HG02884 (cell line): ENCODE data around the gene PCGF2.
"Not testable (repeated sequence)": the region's sequence is repeated elsewhere in the genome, so short reads cannot be mapped to it uniquely, and the experiment has no call there.

Experiments
- ATAC-seq: cut with Tn5 transposase; IDR thresholded peaks from one replicate; pipeline ENCODE4 v1.9.1; 2021; ENCODE audit warnings: mild to moderate bottlenecking, moderate library complexity; ENCODE audit not compliant: unreplicated experiment

Gene PCGF2

GRCh38 chr17:38748149-38748891, at the start of gene PCGF2:
Gene PCGF2, minus strand, starts transcription at chr17:38748336. Its CDS starts 7,934 bp downstream, at chr17:38740402.
- no peak for ATAC-seq

- no peak for ATAC-seq
These were observed 49.7 kb upstream of the PCGF2 start for GRCh38 chr17:38797828-38798227.

GRCh38 chr17:38797158-38797490, 49.0 kb upstream of the PCGF2 start:
- ATAC-seq: no peak

- ATAC-seq: no peak
These were observed 48.5 kb upstream of the PCGF2 start for GRCh38 chr17:38796451-38797157.

- no peak for ATAC-seq
These were observed 46.1 kb upstream of the PCGF2 start for GRCh38 chr17:38794221-38794620.

DNA sequence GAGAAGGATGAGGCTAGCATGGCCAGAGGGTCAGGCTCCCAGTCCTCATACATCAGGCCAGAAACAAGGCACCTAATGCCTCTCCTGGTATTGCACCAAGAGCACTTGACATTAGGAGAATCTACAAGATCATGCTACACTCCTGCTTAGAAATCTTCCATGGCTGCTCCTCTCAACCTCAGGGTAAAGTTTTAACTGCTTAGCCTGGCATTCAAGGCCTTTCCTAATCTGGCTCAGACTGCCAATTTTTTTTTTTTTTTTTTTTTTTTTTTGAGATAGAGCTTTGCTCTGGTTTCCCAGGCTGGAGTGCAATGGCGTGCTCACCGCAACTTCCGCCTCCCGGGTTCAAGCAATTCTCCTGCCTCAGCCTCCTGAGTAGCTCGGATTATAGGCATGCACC, 43.0 kb upstream of the PCGF2 start:
- no peak for ATAC-seq

GRCh38 chr17:38790148-38790707, 42.1 kb upstream of the PCGF2 start:
- ATAC-seq: not testable (repeated sequence)

DNA sequence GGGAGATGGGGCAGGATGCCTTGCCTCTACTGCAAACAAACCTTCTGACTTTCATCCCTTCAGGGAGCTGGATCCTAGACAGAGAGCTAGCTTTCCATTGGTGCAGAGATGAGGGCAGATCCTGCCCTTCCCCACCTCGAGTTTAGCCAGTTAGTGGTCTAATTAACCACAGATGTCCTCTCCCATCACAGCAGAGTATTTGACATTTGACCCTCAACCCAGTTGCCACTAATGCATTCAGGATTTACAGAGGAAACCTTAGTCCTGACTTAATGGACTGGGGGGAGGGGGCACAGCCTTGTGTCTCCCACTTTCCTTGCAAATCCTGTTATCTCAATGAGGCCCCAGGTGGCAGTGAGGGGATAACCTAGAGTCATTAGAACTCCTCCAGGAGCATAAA, 41.0 kb upstream of the PCGF2 start:
- ATAC-seq: no peak

DNA sequence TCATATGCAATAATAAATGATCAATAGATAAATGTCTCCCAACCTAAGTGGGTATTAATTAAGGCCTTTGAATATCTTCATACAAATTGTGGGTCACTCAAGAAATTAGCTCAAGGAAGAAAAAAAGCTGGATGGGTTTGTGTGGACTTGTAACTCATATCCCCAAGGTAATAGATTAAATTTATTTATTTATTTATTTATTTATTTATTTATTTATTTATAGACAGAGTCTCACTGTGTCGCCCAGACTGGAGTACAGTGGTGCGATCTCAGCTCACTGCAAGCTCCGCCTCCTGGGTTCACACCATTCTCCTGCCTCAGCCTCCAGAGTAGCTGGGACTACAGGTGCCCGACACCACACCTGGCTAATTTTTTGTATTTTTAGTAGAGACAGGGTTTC, 39.9 kb upstream of the PCGF2 start:
- ATAC-seq: not testable (repeated sequence)

DNA sequence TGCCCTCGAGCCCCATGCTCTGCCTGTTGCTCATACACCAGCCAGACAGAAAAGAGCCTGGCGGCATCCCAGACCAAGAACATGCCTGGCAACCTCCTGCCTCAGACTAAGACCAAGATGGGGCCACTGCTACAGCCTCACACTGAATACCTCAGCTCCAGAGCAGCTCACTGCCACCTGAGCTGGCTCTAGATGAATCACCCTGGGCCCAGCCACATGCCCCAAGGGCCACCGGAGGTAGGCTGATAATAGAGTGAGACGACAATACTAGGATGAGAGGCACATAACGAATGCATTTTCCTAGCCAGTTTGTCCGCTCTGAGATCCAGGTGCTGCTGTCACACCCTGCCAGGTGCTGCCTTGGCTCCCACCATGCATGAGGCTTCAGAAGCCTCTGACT, 38.2 kb upstream of the PCGF2 start:
- ATAC-seq: no peak

- ATAC-seq: no peak
These were observed 35.1 kb upstream of the PCGF2 start for GRCh38 chr17:38783227-38783626.

GRCh38 chr17:38779965-38780752, 32.0 kb upstream of the PCGF2 start:
- no peak for ATAC-seq

- no peak for ATAC-seq
These were observed 29.6 kb upstream of the PCGF2 start for GRCh38 chr17:38777641-38778250.

DNA sequence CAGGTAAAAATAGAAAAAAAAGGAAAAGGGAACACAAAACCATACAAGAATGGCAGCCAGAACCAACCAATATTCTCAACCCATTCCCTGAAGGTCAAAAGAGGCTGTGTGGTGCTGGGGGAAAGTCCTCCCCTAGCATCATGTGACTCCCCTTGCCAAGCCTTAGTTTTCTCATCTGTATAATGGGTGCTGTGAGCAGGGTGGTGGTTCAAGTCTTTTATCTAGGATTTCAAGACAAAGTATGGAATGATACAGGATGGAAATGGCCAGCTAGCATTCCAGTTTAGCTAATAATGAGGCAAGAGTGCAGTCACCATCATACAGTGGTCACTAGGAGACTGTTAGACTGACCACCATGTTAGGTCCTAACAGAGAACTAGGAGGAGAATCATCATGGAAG, 25.1 kb upstream of the PCGF2 start:
- ATAC-seq: no peak

DNA sequence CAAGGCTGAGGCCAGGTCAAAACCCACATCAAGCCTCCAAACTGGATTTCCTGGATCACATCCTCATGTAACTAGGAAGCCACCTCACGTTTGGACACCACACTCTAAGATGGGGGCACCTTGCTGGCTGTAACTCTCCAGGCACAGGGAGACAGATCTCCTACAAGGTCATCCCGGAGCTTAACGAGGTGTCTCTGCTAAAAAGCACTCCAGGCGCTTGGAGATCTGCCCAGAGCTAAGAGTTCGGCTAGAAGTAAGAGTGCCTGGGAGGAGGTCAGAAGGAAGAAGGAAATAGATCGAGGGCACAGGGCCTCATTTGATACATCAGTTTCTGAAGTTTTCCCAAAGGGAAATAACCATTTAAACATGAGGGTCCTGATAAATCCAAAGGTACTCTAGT, 20.3 kb upstream of the PCGF2 start:
- no peak for ATAC-seq

GRCh38 chr17:38766341-38766740, 18.2 kb upstream of the PCGF2 start:
- no peak for ATAC-seq

- ATAC-seq: no peak
These were observed 14.1 kb upstream of the PCGF2 start for GRCh38 chr17:38762231-38762630.

DNA sequence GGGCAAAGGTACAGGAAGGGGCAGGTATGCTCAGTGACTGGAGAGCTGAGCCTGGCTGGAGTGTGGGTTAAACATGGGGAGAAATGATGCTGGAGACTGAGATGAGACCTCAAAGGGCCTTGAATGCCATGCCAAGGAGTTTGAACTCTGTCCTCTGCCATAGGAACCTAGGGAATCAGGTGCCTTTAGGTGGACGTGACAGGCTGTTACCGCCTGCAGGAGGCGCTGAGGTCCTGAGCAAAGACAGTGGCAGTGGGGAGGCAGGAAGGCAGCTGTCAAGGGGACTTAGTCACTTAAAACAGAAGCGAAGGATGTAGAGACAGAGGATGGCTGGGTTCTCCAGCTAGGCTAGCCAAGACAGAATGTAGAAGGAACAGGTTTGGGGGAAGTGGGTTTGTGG, 13.5 kb upstream of the PCGF2 start:
- no peak for ATAC-seq

DNA sequence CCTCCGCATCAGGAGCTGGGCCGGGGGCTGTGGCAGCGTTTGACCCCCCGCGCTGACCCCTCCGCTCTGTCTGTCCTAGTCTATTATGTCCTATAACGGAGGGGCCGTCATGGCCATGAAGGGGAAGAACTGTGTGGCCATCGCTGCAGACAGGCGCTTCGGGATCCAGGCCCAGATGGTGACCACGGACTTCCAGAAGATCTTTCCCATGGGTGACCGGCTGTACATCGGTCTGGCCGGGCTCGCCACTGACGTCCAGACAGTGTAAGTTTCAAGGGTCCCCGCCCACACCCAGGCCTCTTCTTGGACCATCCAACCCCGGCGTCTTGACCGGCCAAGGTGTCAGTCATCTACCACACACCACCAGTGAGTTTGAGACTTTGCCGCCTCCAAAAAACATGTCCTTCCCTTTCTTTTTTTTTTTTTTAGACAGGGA, 5.0 kb upstream of the PCGF2 start:
- ATAC-seq: no peak

- ATAC-seq: peak; percentile 77
These were observed 4.4 kb upstream of the PCGF2 start, which contains the start of gene PSMB3 for GRCh38 chr17:38752308-38753070. Gene PSMB3, plus strand, starts transcription at chr17:38752741. Its CDS starts 86 bp downstream, at chr17:38752827.
